ENCODE measurements around the gene TBC1D1.

DNA sequence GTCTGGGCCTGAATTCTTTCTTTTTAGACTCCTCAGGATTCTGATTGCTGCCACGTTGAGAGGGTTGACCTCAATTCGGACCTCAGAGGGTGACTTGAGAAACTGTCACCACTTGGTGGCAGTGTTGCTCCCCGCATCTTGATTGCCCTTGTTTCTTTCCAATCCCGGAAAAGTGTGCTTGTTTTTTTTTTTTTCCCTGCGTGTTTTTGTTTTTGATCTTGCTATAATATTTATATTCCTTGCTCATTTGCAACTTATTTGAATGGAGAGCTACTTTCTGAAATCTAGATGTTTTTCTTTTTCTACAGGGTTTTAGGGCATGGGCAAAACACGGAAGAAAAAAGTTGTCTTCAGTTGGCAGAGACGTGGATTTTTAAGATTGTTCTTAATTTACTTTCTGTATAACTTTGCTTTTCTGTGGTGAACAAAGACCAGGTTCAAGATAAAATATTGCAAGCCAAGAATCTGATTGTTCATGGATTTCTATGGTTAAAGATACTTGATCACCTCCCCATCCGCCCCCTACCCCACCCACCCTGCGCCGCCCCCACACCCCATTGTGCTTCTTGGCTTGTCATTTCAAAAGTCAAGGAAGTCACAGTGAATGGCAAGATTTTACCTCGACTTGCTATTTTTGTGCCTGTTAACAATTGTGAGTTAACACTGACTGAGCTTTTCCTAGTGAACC, 171.3 kb downstream of the TBC1D1 start:
- TF ChIP-seq CTCF (conservative IDR thresholded peaks at IDR 0.05; ENCODE audit: low read depth, low read length) = peak; percentile 79
- no peak for TF ChIP-seq EZH2 (IDR thresholded peaks at IDR 0.05; ENCODE audit: low read length, unreplicated experiment)
- no peak for TF ChIP-seq EZH2phosphoT487 (IDR thresholded peaks at IDR 0.05; ENCODE audit: borderline replicate concordance, low read length)

All from PC-3 (cell line).